Middle frontal gyrus (tissue), 1 donor: ENCODE results near the gene ATG7.
"Not testable (repeated sequence)": the region's sequence is repeated elsewhere in the genome, so short reads cannot be mapped to it uniquely, and the experiment has no call there.

Experiments used
- DNase-seq: peaks from one replicate; pipeline ENCODE4 v3.0.0-alpha.2; 2015; ENCODE audit warnings: low spot score; ENCODE audit errors: extremely low spot score

ATG7 gene

GRCh38 chr3:11250902-11251806 is 21.0 kb upstream of the ATG7 start:
- no peak for DNase-seq

- no peak for DNase-seq
Measured at GRCh38 chr3:11251807-11252176, 20.4 kb upstream of the ATG7 start.

GRCh38 chr3:11254876-11255275 is 17.3 kb upstream of the ATG7 start:
- no peak for DNase-seq

GRCh38 chr3:11255537-11255936 is 16.7 kb upstream of the ATG7 start:
- DNase-seq: not testable (repeated sequence)

GRCh38 chr3:11258958-11259357 is 13.2 kb upstream of the ATG7 start:
- no peak for DNase-seq

GRCh38 chr3:11260460-11260859 is 11.7 kb upstream of the ATG7 start:
- no peak for DNase-seq

GRCh38 chr3:11269007-11269406 is 3.2 kb upstream of the ATG7 start:
- no peak for DNase-seq

GRCh38 chr3:11272906-11273574 is 843 bp downstream of the ATG7 start:
- no peak for DNase-seq

- DNase-seq: no peak
Measured at GRCh38 chr3:11273891-11274291, 1.7 kb downstream of the ATG7 start.

GRCh38 chr3:11274566-11275142 is 2.5 kb downstream of the ATG7 start:
- DNase-seq: no peak

- no peak for DNase-seq
Measured at GRCh38 chr3:11275926-11276325, 3.7 kb downstream of the ATG7 start.

GRCh38 chr3:11276901-11277300 is 4.7 kb downstream of the ATG7 start:
- no peak for DNase-seq

- peak; percentile 90 for DNase-seq
Measured at GRCh38 chr3:11282250-11283138, 10.3 kb downstream of the ATG7 start.

GRCh38 chr3:11283139-11283475 is 10.9 kb downstream of the ATG7 start:
- DNase-seq: no peak

GRCh38 chr3:11284011-11284410 is 11.8 kb downstream of the ATG7 start:
- DNase-seq: no peak

GRCh38 chr3:11285471-11285870 is 13.3 kb downstream of the ATG7 start:
- no peak for DNase-seq

GRCh38 chr3:11287404-11287803 is 15.2 kb downstream of the ATG7 start:
- no peak for DNase-seq

GRCh38 chr3:11288021-11288491 is 15.9 kb downstream of the ATG7 start:
- no peak for DNase-seq

- no peak for DNase-seq
Measured at GRCh38 chr3:11288786-11289637, 16.8 kb downstream of the ATG7 start.

GRCh38 chr3:11289864-11290263 is 17.7 kb downstream of the ATG7 start:
- no peak for DNase-seq
